Stimulated activated CD4-positive, alpha-beta T cell treated with anti-CD3 and anti-CD28 coated beads, TNF-alpha, amount 100 ng/mL, for 48 hours (primary cell): Measurements from ENCODE around the gene RAB28.

Experiments used
- DNase-seq, 3 donors: peaks; one replicate each; pipeline ENCODE4 v3.0.0-alpha.2; 2020; ENCODE audit warnings: low read depth in 3 of 3

Gene RAB28

DNA sequence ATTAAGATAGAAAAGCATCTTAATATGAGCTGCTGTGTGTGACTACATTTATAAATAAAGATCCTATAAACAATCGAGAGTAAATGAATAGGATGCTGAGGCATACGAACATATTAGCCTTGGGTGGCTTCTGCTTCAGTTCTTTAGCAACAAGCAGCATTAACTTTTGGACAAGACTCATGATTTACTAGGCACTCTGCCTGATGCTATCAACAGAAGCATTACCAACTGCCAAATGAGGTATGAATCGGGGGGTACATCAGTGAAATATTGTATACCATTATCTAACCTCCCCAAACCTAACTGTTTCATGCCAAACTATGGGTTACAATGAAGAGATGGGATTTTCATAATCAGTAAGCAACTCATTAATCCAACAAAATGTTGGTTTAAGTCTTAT, 113.1 kb downstream of the RAB28 start:
- DNase-seq: no peak

DNA sequence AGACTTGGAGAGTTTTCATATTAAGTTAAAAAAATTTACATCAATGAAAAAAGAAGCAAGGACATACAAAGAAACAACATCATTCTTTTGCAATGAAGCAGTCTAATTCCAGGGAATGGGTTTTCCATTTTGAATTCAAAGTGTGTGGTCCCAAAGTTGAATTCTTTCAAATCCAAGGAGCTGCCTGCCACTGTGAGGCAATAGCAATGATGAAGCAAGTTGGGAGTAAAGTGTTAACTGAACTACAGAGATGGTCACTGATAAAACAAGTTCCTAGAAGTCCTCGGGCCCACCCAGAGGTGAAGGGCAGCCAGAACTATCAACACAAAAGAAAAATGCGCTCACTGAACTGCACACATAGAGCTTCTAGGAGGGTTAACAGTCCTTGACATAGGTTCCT, 115.9 kb downstream of the RAB28 start:
- DNase-seq: no peak

DNA sequence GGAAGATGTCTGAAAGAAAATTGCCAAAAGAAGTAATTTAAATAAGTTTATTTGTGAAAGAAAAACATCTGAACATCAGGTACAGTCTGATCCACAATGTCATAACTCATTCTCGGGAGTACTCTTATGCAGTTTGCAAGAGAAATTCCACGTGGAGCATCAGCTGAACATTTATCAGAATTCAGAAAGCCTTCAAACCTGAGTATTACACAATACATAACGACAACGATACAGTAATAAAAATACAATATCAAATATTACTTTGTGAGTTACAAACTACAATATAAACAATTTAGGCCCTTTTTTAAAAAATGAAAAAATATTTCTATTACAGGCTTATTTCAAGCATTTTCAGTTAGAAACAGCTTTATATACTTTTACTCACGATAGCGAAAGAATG, 116.4 kb downstream of the RAB28 start:
- no peak for DNase-seq

DNA sequence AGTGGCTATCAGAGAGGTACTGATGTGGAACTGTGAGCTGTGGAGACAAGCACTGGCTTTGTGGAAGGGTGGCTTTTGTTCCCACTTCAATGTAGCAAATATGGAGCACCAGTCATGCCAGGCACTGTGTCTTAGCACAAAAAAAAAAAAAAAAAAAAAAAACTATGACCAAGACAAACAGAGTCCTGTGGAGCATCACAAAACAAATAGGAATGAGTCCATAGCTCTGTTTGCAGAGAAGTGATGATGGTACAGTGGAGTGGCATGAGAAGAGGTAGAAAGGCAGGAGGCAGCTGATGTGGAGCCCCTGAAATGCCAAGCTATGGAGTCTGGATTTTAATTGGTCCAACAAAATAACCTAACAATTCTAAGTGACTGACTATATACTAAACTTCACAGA, 116.9 kb downstream of the RAB28 start:
- DNase-seq: no peak

DNA sequence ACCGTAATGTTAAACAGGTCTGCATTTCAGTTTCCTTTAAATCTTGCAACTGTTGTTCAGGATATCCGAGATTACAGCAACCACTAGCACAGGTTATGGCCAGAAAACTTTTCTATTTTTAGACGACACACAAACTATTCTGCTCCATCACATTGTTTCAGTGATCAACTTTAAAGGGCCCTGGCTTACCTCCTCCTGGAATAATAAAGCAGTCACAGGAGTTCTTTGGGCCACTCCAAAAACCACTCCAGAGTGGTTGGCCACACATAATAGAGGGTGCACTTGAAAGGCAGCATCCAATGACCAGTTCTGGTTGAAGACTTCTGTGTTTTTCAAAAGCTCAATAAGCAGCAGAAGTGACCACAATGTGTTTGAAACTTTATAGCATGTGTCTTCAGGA, 118.9 kb downstream of the RAB28 start:
- no peak for DNase-seq

DNA sequence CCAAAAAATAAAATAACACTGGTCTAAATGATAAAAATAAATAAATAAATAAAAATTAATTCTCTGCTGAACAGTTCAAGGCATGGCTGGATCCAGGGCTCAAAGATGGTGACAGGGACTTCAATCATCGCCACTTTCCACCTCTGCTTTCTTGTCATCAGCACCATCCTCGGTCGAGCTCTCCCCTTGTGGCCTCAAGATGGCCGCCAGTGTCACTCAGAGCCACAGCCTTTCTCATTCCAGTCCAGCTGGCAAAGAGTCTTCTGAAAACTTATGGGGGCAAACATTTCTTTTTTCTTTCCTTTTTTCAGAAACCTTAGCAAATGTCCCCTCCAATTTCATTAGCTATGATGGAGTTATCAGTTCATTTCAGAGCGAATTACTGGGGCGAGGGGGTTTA, 119.5 kb downstream of the RAB28 start:
- no peak for DNase-seq

DNA sequence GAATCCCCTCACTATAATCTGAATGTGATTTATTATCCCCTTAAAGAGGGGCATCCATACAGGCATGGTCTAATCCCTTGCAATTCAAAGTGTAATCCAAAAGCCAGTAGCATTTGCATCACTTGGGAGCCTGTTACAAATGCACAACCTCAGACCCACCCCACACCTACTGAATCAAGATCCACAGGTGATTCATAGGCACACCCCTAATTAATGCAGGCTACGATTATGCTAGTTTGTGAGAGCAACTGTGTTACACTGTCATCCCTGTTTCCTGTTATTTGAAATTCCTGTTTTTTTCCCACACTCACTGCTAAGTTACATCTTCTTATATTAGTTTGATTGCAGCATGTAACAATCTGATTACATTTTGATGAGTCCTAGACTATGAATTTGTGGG, 120.0 kb downstream of the RAB28 start:
- no peak for DNase-seq

DNA sequence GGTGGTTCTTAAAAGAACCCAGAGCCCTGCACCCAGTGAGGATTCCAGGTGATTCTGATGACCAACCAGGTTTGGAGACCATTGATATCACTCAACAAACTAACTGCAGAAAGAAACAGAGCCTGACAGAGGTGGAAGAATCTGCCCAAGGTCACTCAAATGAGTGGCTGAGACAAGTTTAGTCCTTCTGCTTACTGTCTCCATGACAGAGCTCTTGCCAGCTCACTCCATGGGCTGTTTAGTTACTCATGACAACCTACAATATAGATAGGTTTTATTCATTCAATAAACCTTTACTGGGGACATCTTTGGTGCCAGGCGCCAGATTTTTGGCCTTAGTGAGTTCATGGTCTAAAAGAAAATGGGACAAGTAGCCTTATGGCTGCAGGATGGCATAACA, 124.3 kb downstream of the RAB28 start:
- no peak for DNase-seq

DNA sequence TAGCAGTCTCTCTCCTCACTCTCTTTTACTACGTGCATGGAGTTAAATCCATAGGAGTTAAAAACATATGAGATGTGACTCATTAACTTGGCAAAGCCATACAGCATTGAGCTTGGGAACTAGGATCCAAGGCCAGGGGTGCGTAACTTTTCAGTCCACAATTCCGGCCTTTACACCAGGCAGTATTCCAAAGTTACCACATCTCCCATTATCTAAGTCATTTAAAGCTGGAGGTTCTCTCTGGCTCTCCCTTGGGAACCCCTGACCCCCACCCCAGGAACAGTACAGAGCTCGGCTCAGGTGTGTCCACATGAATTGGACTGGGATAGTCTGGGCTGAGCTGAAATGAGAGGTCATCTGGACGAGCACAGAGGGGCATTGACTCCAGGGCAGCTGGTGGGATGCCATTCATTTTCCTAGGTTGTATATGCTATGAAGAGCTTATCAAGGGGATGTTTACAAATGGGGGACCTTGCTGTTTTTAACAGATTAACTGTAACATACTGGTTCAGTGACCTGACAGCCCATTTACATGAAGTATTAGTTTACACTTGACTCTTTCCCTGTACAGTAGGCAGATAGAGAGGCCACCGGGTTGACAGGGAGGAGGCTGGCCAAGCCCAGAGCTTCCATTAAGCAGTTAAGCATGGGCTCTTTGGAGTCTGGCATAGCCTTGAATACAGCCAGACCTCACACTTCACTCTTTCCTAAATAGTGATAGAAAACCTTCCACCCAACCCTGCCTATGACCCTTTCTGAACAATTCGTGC, 128.8 kb downstream of the RAB28 start:
- DNase-seq: no peak

DNA sequence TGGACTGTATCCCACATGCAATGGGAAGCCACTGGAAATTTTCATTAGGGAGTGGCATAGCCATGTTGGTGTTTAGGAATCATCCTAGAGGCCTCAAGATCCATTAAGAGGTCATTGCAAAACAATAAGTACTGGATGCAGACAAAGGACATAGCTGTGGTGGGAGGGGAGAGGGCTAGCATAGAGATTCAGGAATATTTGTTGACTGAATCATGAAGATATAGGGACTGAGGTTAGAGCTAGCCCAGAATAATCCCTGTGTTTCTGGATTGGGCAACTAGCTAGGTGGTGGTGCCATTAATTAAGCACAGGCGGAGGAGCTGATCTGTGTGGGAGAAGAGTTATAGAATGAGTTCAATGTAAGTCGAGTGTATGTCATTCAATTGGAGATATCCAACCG, 135.0 kb downstream of the RAB28 start:
- DNase-seq: no peak

DNA sequence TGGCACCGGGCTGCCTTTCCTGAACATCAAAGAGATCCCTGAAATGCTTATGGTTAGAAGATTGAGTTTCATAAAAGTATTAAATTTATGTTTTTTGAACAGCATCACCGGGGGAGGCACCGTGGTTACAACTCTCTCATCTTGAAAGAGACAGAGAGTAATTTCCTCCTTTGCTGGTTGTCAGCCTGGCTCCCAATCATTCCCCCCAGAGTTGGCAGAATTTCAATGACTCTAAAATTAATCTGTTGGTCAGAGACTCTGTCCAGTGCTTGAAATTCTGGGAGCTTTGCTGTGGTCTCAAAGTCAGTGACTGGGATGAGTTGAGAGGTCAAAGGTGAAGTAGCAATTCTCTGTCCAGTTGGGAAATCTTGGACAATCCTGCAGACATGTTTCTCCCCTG, 135.9 kb downstream of the RAB28 start:
- no peak for DNase-seq

DNA sequence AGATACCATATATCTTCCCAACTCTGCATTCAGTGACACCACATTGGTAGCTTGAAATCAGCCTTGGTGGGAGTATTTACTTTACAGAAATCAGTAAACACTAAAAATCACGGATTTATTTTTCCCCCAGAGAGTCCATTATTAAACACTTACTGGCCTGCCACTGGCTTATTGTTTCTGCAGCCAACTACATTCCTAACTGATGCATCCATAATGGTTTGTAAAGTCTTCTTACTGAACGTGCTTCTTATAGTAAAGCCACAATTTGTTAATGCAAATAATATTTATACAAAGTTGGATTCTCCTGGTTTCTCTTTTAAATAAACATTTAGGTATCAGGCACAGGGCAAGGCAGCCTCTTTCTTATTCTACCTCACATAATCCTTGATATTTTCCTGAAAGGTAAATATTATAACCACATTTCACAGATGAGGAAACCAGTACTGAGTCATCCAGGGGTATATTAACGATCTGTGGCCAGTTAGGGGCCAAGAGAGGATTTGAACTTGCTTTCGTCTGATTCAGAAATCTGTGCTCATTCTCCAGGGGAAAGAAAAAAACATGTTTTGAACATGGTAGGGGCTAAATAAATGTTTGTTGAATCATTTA, 136.5 kb downstream of the RAB28 start:
- DNase-seq: no peak

DNA sequence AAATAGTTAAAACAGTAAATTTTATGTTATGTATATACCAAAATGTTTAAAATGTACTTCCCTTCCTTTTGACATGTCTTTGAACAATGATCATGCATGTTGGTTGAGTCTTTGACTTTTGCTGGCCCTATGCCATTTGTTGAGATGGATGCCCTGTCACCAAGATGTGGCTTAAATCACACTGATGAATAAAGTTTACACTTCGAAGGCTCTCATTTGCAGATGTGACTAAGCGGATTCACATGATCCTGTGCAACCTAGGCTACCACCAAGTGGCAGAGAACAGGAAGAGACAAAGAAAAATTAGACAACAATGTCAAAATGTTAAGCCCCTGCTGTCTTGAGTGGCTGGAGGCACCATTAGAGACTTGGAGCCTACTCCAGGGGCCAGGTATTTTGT, 139.9 kb downstream of the RAB28 start:
- DNase-seq: no peak

DNA sequence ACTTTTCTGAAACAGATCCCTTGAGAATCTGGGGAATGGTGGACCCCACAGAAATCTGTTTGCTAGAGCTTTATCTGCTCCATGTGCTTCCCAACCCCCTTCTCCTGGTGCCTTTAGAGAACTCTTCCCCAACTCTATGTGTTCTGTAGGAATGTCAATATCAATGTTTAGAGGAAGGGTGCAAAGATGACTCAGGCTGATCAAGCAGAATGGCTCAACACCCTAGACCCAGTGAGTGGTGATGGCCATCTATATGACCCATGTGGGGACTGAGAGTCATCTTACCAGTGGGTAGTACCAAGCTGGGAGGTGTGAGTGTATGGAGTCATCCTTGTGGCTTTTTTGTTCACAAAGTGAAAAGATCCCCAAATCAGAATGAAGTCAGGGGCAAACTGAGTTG, 143.5 kb downstream of the RAB28 start:
- DNase-seq: no peak

DNA sequence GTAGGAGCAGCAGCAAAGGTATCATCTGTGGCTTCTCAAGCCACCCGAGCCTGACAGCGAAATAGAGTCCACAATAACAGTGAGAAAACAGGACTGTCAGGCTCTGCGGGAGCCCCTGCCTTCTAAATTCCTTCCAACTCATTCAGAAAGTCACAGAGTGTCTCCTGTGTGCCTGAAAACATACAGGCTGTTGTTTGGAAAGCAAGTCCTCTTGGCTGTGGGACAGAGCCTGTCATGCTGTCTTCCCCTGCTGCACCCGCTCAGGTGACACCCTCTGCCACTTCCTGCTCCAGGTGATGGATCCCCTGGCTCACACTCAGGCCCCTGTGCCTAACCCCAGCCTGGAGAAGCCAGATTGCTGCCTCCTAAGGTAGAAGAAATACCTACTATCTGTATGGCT, 152.3 kb downstream of the RAB28 start:
- DNase-seq: no peak

DNA sequence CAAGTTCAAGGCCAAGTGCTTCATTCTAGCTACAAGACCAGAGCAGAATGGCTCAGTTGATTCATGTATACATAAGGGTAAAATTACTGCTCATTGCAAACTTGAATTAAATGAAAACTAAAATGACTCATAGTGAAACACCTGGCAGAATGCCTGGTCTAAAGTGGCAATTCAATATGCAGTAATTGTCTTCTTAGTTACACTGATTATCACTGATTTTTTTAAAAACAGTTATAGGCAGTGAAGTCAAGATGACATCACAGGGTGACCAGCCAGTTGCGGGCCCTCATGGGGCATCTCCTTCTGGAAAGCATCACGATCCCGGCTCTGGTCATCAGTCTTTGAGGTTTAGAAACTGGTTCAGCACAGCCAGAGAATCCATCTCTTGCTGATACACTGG, 154.2 kb downstream of the RAB28 start:
- no peak for DNase-seq

DNA sequence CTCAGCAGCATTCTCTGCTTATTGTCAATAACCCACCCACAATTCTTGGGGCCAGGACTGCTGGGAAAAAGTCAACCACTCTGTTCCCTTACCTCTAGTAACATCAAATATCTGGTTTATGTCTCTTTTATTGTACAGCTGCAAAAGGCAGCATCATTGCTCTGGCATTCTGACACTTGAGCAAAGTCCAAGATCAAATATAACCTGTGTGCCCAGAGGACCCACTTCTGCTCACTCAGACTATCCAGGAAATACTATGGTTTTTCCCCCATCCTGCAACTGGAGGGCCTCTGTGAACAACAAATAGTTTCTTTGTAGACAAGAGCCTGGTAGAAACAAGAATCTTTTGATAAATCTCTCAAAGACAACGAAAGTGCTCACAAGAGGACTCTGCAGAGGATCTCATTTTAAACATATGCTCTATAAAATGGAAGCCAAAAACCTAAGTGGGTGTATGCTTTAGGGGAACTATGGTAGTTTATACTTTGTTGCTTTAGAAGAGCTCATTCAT, 154.7 kb downstream of the RAB28 start:
- DNase-seq: no peak

DNA sequence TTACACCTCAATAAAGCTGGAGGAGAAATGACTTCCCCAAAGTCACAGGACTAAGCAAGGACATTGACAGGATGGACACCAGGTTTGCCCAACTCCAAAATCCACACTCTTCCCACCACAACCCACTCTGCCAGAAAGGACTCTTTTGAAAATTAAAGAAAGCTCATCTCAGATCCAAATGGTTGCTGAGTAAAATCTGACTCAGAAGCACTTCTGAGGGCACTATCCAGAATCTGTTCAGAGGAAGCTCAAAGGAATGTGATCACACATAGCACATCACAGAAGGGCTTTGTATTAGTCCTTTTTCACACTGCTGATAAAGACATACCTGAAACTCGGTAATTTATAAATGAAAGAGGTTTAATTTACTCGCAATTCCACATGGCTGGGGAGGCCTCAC, 155.5 kb downstream of the RAB28 start:
- DNase-seq: no peak

DNA sequence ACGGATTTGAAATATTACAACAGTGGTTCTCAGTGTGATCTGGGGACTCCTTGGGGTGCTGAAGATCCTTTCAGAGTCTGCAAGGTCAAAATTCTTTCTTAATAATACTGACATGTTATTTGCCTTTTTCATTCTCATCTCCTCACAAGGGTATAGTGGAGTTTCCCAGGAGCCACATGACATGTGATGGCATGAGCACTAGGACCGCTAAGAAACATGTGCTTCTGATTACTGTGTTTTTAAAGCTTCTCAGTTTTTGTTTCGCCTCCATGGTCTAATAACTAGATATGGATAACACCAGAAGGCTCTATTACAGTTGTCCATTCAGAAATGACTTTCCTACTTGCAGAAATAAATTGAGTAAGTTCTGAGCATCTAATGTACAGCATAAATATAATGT, 156.1 kb downstream of the RAB28 start:
- DNase-seq: no peak

DNA sequence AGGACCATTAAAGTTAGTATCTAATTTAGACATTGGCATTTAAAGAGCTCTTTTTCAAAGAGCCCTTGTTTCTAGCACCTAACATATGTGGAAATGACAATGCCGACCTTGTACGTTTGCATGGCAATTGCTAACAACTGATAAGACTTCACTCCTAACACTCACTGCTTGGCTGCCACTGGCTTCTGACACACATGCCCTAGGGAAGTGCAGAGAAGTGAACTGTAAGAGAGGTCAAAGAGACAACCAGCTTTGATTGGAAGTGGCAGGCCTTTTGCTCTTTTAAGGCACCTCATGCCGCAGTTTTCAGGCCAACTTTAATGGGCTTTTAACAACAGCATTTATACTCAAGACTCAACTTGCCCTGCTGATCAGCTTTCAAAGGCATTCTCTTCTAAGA, 158.4 kb downstream of the RAB28 start:
- DNase-seq: no peak

DNA sequence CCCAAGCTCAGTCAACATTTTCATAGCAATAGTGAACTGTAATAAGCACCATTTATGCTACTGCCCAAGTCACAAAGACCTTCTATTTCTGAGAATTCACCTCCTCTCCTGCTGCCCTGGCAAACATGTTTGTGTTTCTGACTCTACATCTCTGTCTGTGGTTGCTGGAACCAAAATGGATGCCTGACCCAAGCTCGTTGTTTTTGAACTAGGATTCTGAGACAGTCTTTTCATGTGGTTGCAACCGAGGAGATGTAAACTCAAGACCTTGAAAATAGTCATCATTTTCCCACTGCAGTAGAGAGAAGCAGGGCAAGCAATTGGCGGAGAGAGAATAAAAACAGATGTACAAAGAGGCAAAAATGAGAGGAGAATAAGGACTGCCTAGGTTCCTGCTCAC, 160.2 kb downstream of the RAB28 start:
- DNase-seq: no peak

DNA sequence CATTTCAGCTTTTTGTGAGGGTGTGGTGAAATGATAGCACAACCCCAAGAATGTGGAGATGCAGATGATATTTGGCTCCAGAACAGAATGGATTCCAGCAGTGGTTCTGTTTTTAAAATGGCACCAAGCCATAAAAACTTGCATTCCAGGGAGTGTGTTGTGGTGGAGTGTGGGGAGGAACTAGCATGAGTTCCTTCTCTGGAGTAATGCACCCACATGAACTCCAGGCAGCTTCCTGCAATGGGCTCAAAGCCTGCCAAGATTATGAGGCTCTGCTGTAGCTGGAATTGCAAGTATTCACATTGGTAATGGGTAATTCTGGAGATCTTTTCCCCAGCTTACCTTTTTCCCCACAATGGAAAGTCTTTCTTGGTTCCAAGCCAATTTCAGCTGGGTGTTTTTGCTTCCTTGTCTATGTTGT, 161.4 kb downstream of the RAB28 start:
- no peak for DNase-seq
